GM10266 (cell line): ENCODE results near the gene COL18A1.
"Not testable (repeated sequence)": the region's sequence is repeated elsewhere in the genome, so short reads cannot be mapped to it uniquely, and the experiment has no call there.

Experiments
- DNase-seq: peaks from one replicate; pipeline ENCODE4 v3.0.0; 2012; ENCODE audit errors: extremely low spot score
- CTCF ChIP-seq: IDR thresholded peaks from 2 replicates; pipeline ENCODE4 v1.5.1; 2012; ENCODE audit warnings: mild to moderate bottlenecking, low read depth; ENCODE audit not compliant: control insufficient read depth, insufficient read depth; ENCODE audit errors: missing control alignments

The COL18A1 gene

DNA sequence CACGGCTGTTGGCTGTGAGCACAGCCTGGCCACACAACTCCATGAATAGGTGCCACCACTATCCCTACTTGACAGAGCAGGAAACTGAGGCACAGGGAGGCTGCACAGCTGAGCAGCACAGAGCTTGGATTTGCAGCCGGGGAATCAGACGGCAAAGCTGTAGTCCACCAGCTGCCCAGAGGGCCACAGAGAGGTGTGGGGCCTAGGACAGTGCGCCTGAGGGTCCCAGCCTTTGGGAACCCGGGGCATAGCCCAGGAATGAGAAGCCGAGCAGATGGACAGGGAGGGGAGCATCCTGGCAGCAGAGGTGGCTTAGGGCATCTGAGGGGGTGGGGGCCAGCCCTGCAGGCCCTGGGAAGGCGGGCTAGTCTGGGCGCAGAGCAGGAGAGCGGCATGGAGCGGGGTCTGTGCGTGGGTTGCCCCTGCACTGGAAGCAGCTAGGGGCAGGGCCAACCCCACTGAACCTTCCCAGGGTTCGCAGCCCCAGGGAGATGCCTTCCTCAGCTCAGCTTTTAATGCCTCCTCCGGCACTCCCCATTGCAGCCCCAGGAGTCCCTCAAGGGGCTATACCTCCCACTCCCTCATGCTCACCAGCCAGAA is 46.2 kb upstream of the COL18A1 start:
- no peak for TF ChIP-seq CTCF
- DNase-seq: no peak

- TF ChIP-seq CTCF: no peak
- no peak for DNase-seq
These were observed 45.3 kb upstream of the COL18A1 start for GRCh38 chr21:45359451-45360217.

GRCh38 chr21:45361033-45361997 is 43.6 kb upstream of the COL18A1 start:
- TF ChIP-seq CTCF: no peak
- DNase-seq: no peak

DNA sequence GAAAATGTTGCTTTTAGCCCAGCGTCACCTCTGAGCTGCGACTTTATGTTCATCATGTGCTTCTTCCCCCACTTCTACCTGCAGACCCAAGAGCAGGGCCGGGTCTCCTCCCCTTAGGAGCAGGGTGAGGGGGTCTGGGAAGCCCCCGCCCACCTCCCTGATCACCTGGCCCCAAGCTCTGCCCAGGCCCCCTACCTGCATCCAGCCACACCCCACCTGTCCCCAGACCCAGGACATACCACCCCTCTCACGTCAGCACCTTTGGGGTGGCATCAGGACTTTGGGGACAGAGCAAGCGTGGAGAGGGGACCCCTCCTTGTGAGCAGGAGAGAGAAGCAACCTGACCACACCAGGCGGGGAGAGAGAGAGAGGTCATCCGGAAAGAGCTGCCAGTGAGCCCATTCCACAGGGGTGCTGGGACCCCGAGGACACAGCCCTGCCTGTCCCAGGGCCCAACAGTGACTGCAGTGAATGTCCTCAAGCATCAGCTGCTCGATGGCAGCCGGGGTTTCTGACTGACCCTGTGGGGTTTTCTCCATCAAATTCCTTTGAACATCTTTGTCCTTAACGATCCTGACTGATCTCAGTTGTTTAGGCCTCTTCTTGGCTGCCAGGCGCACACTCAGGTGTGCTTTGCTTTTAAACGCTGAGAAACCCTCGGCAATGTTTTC is 42.8 kb upstream of the COL18A1 start:
- no peak for DNase-seq
- no peak for TF ChIP-seq CTCF

DNA sequence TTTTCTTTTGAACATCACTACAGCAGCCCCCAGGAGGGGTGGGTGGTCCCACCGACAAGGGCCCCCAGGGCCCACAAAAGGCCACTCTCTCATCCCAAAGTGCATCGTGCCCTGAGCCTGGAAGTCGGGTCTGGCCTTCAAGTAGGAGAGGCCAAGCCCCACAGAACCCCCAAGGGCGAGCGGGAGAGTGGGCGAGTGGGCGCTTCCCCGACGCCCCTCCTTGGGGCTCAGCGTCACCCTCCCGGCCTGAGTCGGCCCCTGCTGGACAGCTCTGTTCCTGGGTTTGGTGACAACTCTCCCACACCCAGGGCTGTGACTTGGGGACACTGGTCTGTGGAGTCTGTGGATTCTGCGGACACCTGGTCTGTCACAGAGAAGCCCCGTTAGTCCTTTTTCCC is 42.2 kb upstream of the COL18A1 start:
- no peak for TF ChIP-seq CTCF
- DNase-seq: no peak

- not testable (repeated sequence) for DNase-seq
These were observed 41.7 kb upstream of the COL18A1 start for GRCh38 chr21:45363272-45363671.

DNA sequence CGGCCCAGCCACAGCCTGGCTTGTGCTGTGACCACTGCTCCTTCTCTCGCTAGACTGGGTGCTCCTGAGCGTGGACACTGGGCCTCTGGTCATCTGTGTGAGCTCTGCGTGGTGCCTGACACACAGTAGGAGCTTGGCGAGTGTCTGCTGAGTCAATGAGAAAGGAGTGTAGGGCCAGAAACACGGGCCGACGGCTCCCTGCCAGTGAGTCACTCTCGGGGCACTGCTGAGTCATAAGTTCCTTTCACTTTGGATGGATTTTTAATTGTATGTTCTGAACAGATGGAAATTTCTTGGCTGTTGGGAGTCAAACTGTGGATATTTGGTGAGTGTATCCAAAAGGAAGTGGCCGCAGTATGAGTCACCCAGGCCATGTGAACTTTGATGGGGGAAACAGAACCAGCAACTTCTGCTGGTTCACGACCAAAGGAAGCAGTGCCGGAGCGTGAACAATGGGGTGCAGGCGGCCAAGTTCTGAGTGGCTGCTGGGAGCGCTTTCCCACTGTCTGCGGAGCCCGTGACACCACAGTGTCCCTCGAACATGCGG is 41.0 kb upstream of the COL18A1 start:
- DNase-seq: peak; percentile 57
- no peak for TF ChIP-seq CTCF
